HG02759 (cell line): ENCODE data around the gene TNIK.
"Not testable (repeated sequence)": the region's sequence is repeated elsewhere in the genome, so short reads cannot be mapped to it uniquely, and the experiment has no call there.

ENCODE experiments used
- ATAC-seq: cut with Tn5 transposase; IDR thresholded peaks from one replicate; pipeline ENCODE4 v1.9.1; 2021; ENCODE audit warnings: mild to moderate bottlenecking, moderate library complexity; ENCODE audit not compliant: unreplicated experiment

Gene TNIK

DNA sequence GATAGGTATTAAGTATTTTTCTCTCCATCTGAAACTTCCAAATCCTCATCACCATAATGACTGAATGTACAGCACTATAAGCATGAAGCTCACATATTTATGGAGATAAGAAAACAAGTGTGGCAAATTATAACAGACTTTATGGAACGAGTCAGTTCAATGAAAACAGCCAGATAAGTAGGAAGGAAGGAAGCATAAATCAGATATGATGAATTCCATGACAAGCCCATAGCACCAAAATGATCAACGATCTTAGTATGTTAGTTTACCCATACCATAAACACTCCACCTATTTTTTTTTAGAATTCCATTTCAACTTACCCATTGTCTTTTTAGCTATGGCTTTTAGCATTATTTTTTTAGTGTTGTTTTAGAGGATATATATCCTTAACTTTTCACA lies 169.5 kb downstream of the TNIK start:
- no peak for ATAC-seq

DNA sequence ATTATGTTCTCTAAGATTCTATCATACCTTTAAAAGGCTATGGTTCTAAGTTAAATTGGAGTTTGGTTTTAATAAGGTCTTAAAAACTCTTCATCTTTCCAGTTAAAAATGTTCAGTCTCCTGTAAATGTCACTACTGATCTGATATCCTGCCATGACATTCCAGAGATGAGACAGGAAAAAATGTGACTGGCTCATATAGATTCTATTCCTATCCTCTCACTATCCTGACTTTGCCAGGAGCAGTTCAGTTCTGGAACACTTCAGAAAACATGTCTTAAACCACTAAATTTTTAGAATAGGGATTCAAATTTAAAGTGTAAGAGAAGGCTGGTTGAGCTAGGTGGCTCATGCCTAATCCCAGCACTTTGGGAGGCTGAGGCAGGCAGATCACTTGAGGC lies 170.9 kb downstream of the TNIK start:
- no peak for ATAC-seq

DNA sequence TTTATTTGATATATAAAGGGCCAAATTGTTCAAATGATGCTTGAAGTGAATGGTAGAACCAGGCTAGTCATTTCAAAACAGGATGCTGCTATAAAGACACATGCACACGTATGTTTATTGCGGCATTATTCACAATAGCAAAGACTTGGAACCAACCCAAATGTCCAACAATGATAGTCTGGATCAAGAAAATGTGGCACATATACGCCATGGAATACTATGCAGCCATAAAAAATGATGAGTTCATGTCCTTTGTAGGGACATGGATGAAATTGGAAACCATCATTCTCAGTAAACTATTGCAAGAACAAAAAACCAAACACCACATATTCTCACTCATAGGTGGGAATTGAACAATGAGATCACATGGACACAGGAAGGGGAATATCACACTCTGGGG lies 172.4 kb downstream of the TNIK start:
- not testable (repeated sequence) for ATAC-seq

DNA sequence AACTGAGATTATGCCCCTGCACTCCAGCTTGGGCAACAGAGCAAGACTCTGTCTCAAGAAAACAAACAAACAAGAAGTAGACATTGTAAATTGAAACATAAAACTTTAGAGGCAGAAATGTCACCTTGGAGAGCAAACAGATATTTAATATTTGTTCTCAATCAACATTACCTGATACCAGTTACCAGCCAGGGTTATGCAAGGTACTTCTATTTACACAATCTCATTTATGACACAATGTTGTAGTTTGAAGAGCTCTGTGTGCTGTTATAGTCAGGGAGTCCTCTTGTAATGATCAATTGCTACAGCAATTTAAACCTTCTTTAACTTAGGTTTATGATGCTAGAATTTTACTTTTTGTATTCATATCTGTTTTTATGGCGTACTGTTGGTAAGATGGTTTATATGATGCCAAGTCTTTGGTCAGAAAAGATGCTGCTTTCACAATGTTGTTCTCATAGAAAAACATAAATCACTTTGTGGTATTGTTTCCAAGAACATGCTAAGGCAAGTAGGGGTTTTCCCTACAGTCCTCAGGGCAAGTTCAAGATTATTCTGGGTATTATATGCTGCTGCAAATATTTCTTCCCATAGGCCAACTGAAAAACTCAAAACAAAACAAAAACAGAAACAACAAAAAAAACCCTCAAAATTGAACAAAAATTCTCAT lies 173.5 kb downstream of the TNIK start:
- peak; percentile 50 for ATAC-seq

DNA sequence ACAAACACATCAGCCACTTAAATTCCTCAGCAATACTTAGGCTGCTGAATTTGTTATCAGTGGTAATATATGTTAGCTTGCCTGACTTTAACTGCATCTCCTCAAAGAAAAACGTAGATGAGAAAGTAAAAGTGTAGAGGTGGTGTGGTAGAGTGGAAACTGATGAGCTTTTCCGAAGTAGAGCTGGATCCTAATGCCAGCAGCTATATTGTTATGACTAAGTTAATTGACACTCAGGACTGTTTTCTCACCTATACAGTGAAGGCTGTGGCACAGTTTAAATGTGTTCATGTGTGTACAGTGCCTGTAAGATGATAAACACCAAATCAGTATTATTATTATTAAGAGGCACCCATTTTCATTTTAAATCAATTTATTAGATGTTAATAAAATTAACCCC lies 174.9 kb downstream of the TNIK start:
- ATAC-seq = peak; percentile 22

DNA sequence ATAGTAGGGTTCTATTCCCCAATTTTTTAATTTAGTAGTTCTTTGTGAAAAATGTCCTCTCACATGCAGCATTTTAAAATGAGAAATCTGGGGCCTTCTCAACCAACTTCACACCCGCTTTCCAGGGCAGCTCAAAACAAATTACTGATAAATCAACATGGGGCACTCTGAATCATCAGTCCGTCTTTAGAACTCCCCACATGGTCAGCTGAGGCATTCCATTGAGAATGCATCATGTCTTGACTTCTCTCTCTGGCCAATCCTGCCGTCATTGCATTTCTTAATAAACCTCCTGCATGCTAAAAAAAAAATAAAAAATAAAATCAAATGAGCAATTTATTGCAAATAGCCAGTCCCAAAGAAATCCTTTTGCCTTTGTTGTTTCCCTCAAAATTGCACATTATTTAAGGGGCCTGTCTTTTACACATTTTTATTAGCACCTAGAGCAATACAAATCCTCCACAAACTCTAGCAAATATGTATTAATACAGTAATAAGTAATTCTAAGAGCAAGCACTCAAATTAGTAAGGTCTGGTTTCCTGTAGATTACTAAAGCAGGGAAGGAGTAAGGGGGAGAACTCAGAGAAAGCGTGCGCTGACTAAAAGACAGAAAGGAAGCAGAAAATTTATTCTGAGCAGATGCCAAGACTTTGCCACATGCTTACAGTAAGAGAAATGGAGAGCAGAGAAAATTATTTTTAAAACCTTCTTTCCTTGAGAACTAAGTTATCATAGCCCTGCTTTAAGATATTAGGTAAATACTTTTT lies 175.7 kb downstream of the TNIK start:
- peak; percentile 61 for ATAC-seq

DNA sequence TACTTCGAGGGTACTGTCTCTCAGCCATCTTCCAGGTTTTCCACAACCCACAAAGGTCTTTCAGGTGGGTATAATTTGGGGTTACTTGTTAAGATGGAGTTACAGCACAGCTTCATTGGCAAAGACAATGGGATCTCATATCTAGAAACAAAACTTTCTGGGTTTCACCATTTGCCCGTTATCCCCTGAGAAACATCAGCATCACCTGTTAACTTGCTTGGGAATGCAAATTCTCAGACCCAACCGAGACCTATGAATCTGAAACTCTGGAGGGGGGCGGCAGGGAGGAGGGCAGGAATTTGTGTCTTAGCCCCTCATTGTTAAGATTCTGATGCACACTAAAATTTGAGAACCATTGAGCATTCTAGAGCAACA lies 176.4 kb downstream of the TNIK start:
- no peak for ATAC-seq

DNA sequence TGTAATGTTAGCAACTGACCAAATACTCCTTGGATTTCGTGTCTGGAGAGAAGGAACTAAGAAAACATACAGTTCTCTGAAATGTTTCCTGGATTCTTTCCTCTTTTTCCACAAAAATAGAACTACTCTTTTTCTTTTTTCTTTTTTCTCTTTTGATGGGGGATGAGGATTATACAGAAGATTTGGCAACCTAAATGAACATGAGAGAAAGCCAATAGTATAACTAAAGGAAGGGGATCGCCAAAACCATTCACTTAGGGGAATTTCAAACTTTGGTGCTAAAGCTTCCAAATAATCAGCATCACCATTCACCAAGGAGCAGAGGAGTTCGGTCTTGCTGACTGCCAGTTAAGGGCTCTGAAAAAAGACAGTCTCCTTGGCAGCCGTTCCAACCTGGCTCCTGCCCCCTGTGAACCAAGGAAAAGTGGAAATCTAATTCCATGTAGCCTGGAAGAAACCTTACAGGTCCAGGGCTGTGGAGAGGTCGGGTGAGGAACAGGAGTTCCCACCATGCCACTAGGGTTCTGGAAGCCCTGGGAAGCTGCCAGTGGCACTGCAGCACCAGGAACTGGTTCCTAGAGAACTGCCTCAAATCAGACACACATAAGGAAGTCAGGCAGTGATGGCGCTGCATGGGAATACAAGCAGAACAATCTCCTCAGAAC lies 176.9 kb downstream of the TNIK start:
- ATAC-seq = no peak

DNA sequence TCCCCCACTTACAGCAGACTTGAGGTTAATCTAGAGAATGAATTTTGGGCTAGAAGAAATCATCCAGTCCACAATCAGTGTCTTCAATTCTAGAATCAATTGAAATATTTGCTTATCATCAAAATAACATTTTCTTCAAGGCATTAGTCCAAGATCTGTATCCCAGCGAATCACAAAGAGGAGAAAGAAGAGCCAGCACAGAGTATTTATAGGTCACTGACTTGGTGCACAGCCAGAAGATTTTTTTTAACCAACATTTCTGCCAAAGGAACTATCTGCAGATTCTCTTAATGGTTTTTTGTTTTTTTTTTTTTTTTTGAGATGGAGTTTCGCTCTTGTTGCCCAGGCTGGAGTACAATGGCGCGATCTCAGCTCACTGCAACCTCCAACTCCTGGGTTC lies 178.2 kb downstream of the TNIK start:
- ATAC-seq = no peak

DNA sequence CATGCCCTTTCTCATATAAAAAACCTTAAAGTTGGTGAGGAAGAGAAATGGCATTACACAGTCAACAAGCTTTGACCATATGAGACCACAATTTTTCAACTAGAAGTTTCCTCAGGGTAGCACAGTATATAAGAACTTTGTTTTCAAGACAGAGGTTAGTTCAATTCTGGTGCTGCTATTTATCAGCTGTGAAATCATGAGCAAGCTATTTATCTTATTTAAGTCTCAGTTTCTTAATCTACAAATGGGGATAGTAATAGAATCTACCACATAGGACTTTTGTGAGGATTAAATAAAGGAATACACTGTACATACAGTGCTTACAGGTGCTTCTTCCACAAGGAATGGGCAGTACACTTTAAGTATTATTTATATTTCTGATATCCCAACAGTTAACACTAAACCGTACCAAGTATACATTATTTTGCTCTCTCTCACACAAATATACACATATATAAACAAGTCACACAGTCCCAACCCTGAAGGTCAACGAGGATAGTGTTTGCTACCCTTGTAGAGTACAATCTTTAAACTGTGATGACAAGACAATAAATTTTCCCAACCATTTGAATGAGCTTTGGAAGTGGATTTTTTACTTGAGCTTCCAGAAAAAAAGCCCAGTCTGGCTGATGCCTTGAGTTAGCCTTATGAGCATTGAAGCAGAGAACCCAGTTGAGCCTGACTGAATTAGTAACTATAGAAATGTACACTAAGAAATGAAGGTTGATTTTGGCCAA lies 178.8 kb downstream of the TNIK start:
- ATAC-seq = no peak

DNA sequence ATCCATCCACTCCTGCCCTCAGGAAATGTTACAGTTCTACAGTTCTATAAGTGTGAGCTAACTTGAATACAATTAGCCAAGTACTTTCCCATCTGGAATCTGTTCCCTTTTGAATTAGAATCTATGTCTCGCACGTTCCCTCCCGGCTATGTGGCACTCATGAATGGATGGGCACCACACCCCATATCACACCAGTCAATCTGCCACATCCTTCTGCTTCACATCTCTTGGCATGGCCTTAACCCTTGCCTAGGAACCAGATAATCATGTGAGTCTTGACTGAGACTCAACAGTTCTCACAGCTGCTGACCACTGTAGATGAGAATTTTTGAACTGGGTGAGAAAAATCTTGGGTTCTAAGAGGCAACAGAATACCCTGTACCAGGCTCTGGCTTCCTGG lies 180.2 kb downstream of the TNIK start:
- no peak for ATAC-seq

DNA sequence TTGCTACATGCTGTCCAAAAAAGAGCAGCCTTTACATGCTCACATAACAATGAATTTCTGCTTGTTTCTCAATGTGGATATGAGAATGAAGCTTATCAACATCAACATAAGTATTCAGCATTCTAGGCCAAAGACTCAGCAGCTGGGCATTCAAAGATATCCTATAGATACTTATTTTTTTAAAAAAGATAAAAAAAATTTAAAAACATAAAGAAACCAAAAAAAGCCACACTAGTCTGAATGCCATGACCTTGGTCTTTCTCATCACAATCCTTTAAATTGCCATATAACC lies 182.0 kb downstream of the TNIK start:
- no peak for ATAC-seq

DNA sequence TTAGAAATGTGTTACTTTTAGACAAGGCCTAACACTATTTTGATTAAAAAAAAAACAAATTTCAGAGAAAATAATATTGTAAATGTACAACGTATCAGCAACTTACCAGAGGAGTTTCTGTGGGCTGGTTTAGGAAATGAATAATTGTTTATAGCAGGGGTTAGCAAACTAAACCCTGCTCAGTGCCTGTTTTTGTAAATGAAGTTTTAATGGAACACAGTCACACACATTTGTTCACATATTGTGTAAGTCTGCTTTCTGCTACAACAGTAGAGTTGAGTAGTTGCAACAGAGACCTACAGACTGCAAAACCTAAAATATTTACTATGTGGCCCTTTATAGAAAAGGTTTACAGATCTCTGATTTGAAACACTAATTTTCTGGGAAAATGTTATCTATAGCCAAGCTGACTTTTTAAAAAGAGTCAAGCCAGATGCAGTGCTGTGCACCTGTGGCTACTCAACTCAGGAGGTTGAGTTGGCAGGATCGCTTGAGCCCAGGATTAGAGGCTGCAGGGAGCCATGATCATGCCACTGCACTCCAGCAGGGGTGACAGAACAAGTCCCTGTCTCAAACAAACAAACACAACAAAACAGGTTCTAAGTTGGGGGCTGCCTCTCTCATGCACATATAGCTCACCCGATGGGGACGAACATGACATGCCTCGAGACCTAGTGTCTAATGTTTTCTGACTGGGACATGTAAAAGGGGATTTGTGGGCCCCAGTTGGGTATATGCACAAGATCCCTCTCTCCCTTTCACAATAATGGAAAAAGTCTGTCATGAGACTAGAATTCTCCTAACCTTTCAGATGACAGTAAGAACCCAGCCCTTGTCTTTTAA lies 182.5 kb downstream of the TNIK start:
- ATAC-seq = no peak

DNA sequence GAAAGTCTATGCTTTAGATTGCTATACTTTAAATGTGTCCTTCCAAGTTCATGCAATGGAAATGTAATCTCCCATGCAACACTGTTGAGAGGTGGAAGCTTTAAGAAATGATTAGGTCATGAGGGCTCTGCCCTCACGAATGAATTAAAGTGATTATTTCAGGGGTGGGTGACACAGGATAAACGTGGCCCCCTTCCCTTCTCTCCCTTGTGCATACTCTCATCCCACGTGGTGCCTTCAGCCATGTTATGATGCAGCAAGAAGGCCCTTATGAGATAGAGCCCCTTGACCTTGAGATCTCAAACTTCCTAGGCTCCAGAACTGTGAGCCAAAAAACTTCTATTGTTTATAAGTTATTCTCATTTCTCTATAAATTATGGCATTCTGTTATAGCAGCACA lies 183.3 kb downstream of the TNIK start:
- ATAC-seq = no peak

DNA sequence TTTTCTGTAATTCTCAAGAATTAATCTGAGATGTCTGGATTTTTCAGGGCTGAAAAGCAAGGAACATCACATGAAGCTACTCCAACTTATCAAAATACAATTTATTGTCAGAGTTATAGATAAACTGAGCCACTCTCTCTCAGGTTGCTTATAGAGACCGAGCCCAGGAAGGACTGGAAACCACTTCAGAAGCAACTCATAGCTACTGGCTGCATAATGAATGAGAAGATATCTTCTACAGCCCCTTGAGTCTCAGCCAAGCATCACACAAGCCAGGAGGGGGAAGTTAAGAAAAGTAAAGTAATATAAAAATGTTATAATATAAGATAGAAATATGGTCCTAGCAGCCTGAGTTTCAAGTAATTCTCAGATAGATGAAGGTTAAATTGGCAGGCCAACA lies 186.0 kb downstream of the TNIK start:
- ATAC-seq = no peak

DNA sequence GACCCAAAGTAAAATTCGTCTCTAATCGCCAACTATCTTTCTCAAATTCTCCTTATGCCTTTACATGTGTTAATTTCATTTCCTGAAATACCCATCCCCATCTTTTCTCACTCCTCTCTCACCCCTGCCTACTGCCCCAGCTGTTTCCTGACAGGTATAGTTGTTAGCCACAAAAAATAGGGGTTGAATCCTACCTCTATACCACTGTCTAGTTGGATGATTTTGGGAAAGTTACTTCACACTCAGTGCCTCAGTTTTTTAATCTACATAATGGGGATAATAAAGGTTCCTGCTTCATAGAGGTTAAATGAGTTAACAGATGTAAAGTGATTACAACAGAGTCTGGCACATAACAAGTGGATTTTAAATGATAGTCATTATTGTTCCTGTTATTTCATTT lies 189.7 kb downstream of the TNIK start:
- ATAC-seq = no peak

DNA sequence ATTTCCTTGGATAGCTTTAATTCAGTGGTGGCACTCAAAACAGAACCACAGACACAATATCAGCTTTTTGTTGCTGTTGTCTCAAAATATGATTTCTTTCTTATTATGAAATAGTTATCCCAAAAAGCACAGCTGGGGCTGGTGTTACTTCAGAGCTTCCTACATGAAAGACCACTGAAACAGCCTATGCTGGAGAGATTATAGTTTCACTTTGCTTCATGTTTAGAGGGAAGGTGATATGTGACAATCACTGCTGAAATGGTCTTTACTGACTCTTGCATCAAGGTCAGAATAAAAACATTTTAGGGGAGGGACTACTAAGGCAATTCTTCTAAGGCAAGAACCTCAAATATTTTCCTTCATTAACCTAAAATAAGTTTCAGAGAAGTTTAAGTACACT lies 190.7 kb downstream of the TNIK start:
- peak; percentile 59 for ATAC-seq

DNA sequence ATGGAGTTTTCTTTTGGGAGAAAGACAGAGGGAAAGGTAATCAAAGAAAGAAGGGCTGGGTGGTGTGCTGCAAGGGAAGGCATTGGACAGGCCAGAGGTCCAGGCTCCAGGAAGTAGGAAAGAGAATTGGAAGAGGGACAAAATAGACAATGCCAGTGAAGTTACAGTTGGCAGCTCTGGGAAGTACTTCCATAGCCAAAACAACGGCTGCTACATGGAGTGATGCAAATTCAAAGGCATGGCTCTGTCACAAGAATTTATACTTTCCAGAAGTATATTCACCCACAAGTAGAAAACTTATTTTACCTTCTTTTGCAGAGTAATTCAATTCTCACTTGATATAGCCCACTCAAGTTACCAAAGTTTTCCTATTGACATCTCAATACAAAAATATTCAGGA lies 191.5 kb downstream of the TNIK start:
- no peak for ATAC-seq

DNA sequence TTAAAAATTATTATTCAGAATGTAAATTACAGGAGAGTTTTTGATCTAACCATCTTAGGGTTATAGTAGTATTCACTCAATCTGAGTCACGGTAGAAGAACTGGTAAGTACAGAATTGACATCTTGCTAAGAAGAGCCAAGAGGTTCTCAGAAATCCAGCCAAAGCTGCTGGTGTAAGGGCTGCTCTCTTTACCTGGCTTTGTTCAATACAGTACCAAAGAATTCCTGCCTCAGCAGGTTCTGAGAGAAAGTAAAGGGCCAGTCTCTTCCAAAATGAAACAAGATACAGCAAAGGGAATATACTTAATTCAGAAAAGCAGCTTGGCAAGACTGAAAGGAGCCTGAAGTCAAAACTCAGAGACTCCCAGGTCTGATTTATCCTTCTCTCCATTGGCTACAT lies 193.1 kb downstream of the TNIK start:
- no peak for ATAC-seq

DNA sequence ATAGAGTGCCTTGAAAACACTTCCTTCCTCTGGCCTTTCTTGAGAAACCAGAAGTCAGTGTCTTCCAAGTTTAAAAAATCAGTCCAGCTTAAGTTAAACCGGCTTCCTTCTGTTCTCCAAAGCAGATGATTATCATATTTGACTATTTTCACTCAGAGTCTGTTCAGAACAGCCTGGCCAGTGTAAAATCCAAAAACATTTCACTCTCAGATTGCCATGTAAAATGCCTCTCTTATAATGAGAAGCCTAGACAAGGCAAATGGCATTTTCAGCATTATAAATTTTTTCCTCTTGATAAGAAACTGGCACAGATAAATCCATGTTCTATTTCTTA lies 193.5 kb downstream of the TNIK start:
- ATAC-seq = no peak
